CD4-positive, alpha-beta T cell treated with Interleukin-17A for 1 hour (primary cell): Measurements from ENCODE around the gene SGMS2.
A peak's percentile ranks its signal among the peaks of the same experiment; 100 is the strongest.
"Not testable (repeated sequence)": the region's sequence is repeated elsewhere in the genome, so short reads cannot be mapped to it uniquely, and the experiment has no call there.

Source experiments
- DNase-seq: peaks from one replicate; pipeline ENCODE4 v3.0.0-alpha.2; 2020

Gene SGMS2

DNA sequence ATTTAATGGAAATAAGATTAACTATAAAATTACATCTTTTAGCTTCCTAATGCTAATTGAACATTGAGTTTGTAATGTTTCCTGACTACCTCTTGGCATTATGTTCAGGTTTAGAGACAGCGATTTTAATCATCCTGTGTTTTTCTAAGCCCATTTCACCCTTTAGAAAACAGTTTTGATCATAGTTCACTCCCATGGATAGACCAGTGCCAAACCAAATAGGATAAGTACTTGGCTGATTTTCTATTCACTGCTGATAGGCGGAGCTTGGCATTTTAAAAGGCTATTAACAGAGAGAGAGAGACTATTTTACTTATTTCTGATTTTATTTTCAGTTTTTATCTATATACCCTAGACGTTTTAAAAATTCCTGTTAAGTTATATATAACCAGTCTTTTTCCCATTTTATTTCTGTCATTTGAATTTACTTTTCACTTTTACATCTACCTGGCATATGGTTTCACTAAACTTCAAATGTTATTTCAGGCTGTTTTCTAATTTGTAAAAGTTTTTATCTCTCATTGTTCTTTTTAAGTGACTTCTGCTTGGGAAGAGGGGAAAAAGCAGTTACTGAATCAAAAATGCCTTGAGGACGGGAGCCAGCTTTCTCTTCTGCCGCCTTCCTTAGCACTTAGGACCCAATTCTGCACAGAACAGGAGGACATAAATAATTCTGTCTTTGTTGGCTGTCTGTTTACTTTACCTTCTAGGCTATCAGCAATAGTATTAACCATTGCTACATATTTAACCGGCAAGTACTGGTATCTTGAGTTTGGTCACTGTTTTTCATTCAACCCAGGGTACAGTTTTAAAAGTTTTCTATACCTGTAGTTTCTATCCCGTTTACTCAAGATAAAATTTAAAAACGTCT lies 46.4 kb downstream of the SGMS2 start:
- DNase-seq, result no peak

DNA sequence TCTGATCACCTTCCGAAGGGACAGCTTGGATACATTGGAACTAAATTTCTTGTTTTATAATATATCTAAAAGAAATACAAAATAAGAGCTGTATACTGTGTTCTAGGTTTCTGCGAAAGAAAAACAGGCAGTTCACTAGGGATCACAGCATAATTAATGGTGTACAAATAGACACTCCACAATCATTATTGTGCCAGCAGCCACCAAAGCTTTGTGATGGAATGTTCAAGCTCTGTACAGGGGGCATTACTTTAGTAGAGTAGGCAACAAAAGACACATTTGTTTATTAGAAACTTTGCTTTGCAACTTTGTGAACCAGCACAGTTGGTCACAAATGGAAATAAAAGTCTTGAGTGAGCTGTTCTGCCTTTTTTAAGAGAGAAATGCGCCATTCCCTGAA lies 49.3 kb downstream of the SGMS2 start:
- no peak for DNase-seq

DNA sequence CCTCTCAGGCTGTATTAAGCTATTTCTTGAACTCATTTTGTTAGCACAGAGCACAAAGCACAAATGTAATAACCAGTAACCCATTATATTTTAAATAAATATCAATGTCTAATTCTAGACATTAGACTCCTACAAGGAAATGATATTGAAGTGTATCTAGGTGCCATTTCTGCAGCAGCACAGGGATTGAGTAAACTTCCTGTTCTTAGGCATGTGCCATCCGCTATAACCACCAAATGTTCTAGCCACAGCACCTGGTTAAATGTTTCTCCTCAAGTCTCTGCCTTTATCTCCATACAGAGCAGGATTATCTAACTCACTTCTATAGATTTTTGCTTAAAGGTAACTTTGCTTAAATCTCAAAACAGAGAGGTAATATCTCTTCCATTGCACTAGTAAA lies 51.4 kb downstream of the SGMS2 start:
- DNase-seq, result no peak

DNA sequence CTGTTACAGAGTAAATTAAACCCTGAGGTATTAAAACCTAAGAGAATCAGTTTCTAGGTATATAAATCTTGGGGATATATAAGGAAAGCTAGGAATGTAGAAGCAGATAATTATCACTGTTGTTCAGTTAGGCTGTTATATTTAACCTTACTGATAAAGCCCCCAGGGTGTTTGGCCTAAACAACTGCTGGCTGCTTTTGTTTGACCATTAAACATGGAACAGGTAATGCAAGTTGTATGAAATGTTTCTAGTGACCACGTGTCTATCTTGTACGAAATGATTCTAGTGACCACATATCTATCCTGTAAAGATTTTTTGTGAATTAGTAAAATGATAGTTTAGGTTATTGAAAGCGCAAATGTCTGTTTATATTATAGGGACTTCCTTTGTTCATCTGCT lies 52.6 kb downstream of the SGMS2 start:
- DNase-seq, result no peak

DNA sequence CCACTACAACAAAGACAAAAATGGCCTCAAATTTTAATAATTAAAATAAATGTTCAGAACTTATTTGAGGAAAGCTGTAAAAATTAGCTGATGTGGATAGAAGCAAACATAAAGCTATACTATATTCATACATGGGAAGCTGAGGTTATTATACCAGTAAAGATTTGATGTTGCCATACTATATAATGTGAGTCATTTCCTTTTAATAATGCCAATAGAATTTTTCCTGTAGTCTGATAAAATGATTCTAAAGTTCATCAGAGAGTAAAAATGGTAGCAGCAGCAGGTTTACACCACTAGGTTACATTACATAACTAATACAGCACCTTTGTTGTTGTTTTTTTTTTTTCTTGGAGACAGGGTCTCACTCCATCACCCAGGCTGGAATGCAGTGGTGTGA lies 61.1 kb downstream of the SGMS2 start:
- DNase-seq, result no peak

DNA sequence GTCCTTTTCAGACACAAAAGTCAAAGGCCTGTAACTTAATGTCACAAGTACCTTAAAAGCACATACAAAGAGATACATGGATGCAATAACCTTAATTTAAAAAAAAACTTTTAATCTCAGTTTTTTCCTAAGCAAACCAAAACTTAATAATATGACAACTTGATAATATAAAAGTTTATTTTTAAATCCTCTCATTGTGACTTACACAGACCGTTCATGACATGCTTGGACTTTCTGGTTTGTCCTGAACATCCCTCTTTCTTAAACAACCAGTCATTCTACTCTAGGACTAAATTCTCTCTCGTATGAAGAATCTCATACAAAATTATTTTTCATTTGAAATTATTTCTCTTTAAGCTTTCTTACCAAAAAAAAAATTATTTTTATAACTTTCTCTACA lies 63.5 kb downstream of the SGMS2 start:
- DNase-seq, result no peak

DNA sequence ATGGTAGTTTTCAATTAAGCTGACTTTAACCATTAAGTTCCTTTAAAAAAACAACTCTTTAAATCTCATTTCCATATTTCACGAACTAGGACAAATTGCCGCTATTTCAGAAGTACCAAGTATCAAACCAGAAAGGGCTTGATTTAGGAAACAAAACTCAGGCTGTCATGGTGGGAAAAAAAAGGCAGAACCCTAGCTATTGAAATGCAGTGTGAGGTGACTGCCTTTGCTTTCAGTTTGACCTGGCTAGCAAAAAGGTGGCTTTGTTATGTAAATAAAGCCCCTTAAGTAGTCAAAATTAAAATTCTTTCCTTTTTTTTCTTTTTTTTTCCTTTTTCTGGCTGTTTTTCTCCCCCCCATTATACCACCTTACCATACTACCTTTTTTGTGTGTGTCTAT lies 66.0 kb downstream of the SGMS2 start:
- DNase-seq, result no peak

DNA sequence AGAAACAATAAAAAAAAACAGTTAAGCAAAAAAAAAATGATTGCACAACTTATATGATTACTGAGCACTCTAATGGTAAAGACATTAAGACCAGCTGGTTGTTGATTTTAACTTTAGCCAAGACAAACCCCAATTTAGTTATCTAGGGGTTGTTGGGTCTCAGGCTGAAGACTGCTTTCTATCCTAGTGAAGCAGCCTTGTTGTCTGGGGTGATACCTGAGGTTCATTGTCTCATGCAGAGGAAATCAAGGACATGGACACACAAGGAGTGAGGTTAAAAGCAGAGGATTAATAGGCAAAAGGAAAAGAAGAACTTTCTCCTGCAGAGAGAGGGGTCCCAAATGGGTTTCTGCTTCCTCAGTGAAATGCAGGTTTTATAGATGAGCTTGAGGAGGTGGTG lies 66.6 kb downstream of the SGMS2 start:
- no peak for DNase-seq

DNA sequence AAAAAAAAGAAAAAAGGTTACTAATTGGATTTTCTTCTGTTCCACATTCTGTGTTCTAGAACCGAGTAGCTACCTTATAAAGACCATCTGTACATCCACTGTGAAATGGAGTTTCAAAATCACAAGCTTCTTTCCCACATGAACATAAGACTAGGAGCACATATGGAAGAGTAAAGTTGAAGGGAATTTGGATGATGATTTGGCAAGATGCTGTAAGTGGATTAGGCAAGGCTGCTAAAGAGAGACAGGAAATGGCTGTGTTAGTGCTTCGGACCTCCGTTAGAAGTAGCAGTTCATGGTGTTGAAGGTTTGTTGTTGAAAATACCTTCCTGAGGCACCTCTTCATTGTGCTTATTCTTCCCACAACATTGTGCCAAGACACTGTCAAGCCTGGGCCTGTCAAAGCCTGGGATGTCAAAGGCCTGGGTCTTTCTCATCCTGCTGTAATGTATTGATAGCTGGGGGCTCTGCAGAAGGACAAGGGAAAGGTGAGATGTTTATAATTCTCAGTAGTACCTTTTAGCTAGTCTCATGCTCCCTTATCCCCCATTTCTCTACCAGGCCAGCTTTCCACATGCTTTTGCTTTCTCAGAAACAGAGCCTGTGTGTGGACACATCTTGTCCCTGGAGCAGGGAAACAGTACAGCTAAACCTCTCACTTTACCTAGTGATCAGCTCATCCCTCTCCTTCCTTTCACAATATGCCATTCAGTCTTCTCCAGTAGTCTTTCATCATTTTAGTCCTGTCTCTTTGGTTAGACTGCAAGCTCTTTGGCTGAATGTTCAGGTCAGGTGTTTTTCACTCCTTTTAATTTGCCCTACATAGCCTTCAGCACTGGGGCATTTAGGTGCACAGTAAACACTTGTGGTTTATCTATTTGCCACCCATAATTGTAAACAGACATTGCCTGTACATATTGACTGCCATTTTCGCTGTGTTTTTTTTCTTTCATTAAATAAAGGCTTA lies 68.7 kb downstream of the SGMS2 start:
- DNase-seq, result no peak

DNA sequence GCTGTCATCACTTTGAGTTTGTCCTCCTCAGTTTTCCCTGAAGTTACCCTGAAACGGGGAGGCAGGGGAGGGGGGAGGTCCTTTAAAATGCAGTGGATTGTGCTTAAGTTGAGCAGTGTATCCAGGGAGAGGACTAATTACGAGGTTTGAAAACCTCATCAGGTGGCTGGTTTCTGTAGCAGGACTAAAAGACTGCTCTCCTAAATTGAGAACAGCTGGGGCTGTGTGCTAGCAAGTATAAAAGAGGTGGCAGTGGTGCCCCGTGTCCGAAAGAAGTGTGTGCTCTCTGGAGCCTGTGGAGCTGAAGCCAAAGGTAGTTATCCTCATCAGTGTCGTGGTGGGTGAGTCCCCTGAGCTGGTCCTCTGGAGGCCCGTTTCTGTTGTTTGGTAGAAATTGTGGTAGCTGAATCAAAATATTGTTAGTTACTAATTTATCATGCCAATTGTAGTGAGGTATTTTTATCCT lies 69.4 kb downstream of the SGMS2 start:
- DNase-seq, result no peak

DNA sequence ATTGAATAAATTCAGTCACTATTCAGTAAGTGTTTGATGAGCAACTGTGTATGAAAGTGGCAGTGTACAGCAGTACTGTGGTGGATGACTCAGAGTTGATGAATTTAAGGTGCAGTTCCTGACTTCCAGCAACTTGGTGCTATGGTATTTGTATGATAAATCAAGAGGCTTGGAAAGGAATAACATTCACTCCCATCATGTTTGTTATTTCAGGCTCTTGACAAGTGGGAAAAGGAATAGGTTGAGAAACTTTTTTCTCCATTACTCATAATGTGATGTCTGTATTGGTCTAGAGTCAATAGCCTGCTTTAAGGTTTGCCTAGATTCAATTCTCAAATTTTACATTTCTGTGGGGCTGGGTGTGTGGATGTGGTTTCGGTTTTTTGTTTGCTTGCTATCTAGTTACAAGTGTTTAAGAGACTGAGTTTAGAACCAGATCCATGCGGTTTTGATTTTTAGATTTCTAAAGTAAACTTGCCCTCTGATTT lies 71.5 kb downstream of the SGMS2 start:
- DNase-seq, result no peak

DNA sequence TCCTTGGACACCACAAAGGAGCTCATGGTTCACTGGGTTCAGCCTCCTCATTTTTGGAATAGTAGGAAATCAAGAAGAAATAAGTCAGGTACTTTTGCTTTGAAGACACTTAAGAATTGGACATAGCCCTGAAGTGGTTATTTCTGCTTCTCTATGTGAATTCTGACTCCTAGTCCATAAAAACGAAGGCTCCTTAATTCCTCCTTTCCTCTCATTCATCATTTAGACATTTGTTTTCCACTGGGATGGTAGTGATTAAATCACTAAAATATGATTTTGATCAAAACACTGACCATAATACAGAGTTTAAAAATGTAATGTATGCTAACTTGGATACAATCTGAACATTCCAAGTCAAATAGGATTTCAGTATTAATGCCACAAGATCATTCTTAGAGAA lies 71.9 kb downstream of the SGMS2 start:
- no peak for DNase-seq

DNA sequence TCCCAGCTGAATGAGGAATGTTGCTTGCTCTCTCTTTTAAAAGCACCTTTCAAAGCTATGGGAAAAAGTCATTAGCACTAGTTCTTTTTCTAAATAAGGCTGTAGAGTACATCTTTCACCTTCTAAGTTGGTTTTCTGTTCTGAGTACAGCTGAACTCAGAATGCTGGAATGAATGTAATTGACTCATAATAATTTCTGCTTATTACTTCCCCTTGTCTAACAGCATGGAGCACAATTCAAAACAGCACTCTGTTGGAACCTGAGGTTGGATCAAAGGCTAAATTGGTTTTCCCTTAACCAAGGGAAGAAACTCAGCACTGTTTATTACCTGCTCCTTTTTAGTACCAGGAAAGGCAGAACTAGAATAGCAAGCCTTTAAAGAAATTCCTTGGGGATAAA lies 73.1 kb downstream of the SGMS2 start:
- DNase-seq, result no peak

DNA sequence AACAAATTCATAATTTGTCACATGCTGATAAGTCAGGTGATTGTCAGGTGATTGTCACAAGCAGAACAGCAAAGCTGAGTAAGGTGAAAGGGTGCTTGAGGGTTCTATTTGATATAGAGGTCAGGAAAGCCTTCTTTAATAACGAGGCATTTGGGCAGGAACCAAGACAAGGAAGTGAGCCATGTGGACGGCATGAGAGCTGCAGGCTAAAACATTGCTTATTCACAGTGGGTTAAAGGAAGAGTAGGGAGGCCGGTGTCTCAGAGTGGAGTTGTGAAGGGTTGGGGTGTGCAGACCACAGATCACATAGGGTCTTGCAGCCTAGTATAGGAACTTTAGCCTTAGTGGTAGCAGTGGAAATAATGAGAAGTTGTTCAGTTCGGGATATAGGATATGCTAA lies 75.3 kb downstream of the SGMS2 start:
- no peak for DNase-seq

DNA sequence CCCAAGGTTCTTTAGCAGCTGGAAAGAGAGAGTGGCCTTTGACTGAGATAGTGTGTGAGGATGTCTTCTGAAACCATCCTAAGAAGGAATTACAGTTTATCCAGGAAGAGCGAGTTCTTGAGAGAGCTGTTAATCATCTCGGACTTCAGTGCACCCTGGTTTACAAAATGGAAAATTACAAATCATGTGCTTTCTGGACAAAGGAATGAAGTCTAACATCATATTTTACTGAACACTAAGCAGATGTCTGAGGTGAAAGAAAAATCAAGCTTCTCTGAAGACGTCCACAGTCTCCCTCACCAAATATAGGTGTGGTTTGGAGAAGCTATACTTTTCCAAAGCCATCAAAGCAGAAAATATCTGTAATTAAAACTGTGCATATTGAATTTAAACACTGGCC lies 75.8 kb downstream of the SGMS2 start:
- no peak for DNase-seq

DNA sequence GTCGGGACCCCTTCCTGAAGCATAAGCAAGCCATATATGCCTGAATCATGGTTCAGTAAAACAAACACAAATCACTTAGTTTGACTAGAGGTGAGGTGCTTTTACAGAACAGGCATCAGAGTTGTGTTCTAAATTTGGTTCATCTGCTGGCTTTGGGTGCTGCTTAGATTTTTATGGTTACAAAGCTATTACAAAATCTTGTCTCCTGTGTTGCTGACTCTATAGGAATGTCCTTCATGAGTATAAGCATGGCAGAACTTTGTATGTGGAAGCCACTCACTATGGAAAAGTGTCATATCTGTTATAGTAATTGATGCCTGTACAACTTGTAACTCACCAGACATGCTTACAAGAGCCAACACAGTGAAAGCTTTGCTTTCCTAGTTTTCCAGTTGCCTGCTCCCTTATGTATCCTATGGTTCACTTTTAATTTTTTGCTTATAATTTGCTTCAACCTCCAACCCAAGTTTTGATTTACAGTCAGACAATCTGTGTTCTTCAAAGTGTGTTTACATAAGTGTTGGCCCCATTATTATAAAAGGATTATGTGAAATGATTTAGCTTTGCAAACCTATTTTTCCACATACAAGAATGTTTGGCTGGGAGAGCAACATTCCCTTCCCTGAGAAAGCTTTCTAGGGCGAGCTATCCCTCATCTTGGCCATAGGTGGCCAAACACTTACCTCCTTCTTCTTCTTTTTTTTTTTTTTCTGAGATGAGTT lies 76.6 kb downstream of the SGMS2 start:
- DNase-seq, result no peak

DNA sequence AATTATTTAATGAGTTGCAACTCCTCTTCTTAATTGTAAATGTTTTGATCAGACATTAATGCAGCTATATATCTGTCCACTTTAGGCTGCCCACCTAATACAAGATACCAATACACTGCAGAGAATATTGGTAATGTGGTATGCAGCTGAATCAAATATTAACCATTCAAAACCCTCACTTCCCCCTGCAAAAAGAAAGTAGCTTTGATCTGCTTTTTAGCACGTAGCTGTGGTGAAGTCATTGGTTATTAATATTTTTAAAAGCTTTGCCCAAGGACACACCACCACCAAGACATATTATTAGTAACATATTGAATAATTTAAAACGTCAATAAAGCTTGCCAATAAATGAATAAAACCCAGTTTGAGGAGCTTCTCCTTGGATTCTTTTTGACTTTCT lies 78.0 kb downstream of the SGMS2 start:
- DNase-seq, result no peak

DNA sequence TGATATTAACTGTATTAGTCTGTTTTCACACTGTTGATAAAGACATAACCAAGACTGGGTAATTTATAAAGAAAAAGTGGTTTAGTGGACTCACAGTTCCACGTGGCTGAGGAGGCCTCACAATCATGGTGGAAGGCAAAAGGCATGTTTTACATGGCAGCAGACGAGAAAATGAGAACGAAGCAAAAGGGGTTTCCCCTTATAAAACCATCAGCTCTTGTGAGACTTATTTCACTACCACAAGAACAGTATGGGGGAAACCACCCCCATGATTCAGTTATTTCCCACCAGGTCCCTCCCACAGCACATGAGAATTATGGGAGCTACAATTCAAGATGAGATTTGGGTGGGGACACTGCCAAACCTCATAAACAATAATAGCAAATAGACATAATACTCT lies 80.3 kb downstream of the SGMS2 start:
- DNase-seq, result not testable (repeated sequence)

DNA sequence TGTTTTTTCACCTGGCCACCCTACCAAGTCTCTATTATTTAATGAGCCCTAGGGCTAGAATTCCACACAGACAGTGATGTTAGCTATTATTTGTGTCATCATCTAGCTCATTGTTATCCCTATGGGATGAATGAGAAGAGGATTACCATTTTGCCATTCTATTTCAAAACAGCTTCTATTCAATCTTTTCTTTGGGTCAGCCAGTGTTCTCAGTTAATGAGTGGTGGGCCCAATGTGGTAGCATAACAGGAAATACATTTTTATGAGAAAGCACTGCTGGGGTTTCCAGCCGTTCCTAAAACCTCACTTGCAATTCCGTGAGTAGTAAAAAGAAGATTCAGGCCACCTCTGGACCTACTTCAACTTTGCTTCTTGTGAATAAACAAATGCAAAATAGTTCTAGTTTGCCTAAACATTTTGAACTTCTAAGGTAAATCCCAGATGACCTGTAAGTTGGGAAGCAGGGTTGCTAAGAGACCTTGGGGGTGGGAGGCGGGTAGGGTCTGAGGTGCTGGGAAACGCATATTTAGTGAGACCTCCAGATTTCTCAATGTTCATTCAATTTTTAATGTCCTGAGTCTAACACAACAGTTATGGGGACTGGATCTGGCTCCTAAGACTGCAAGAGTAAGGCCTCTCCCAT lies 81.8 kb downstream of the SGMS2 start:
- no peak for DNase-seq

DNA sequence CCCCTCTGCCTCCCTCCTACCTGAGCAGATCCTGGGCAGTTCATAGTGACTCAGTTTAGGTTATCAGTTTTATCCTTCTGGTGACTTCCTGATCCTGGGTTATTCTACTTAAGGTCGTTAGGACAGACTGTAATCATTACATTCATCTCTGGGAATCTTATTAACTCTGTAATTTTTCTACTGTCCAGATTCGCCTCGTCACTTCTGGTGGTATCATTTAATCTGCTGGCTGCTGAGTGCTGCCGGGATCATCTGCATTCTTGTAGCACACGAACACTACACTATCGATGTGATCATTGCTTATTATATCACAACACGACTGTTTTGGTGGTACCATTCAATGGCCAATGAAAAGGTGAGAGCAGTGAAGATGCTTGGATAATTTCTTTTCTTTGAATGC lies 83.6 kb downstream of the SGMS2 start:
- no peak for DNase-seq

DNA sequence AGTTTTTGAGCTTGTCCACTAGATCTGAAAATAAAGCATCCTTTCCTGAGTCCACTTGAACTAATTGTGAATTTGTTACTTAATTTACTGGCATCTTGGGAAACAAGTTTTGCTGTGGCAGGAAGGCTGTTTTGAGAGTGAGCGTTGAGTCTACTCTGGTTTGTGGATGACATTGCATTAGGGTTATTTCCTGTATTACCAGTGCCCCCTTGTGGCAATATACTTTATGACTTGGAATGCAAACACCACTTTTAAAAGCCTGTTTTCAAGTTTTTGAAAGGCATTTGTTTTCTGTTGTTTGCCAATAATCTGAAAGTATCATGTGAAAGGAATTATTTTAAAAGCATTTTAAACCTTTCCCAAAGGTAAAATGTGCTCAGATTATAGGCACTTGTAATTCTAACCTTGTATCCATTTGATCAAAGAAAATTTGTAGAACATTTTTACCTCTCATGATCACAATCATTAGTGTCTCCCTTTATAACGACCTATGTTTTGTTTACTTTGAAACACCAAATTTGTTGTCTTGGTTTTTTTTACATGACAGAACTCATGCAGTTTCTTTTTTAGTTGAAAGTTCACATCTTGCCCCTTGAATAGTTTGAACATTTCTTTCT lies 88.7 kb downstream of the SGMS2 start:
- peak; percentile 74 for DNase-seq

DNA sequence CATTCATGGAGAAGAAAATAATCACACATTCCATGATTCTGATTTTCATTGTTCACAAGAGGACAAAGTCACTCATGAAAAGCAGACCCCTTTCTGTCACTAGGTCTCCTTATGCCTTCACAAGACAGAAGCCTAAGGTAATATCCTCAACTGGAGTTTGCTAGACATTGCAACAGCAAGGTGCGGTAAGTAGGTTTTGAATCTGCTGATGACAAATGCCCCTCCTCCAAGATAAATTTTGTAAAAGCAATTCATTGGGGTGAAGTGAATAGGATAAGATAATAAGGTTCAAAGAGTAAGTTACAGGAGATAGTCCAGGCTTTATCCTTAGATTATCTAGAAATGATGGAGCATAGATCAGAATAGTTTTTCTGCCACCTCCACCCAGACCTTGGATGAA lies 90.5 kb downstream of the SGMS2 start:
- DNase-seq, result no peak
